HL-60/S4 (cell line): ENCODE measurements around the gene ZMYM4.

Experiments
- in situ Hi-C: fragments of 300-500 bp; cut with MboI; formaldehyde crosslinking; loops from 2 replicates; pipeline ENCODE4 v1.14.3; 2022; ENCODE audit warnings: low sequenced_read_pairs

The ZMYM4 gene

DNA sequence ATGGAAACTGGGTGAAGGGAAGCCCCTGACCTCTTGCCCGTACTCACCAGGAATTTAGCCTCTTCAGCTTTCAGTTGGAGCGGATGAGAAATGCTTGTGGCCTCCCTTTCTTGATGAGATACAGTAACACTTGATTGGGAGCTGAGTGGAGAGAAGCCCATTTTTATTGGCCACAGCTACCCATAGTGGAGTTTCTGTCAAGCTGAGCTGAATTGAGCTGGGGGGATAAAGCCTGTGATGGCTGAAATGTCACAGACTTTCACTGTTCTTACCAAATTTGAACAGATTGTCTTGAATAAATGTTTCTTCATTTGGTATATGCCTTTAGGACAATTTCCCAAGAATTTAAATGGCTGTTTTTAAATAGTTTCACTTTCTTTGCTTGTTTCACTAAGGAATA, 125.9 kb downstream of the ZMYM4 start:
- in situ Hi-C loops, result no loop called here

- in situ Hi-C loops, result no loop called here
These were observed 130.2 kb downstream of the ZMYM4 start for GRCh38 chr1:35398739-35399138.

DNA sequence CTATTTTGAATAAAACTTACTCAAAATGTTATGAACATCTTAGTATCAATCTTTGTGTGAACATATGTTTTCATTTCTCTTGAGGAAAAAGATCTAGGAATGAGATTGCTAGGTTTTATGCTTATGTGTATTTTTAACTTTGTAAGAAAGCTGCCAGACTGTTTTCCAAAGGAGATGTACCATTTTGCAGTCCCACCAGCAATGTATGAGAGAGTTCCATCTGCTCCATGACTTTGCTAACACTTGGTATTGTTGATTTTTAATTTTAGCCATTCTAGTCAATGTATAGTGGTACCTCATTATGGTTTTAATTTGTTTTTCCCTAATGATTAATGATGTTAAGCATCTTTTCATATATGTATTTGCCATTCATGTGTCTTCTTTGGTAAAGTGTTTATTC, 132.5 kb downstream of the ZMYM4 start:
- in situ Hi-C loops, result no loop called here

GRCh38 chr1:35406103-35406502, 137.6 kb downstream of the ZMYM4 start:
- in situ Hi-C loops, result no loop called here

DNA sequence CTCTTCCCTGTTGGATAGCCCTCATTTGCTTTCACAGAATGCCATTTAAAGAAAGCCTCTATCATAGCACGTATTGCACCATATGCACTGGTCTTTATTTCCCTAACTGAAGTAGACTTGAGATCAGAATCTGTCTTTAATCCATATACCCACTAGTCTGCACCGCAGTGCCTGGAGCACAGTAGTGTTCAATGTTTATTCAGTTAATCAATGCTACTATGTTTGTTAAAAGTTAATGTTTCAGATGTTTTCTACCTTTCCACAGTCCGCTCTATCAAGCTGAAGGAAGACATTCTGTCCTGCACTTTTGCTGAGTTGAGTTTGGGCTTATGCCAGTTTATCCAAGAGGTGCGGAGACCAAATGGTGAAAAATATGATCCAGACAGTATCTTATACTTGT, 139.2 kb downstream of the ZMYM4 start:
- in situ Hi-C loops, result no loop called here

DNA sequence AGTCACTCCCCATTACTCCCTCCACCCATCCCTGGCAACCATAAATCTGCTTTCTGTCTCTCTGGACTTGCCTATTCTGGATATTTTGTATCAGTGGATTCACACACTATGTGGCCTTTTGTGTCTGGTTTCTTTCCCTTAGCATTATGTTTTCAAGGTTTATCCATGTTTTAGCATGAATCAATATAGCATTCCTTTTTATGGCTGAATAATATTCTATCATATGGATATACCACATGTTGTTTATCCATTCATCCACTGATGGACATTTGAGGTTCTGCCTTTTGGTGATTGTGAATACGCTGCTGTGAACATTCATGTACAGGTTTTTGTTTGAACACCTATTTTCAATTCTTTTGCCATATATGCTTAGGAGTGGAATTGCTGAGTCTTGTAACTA, 140.4 kb downstream of the ZMYM4 start:
- in situ Hi-C loops, result no loop called here

GRCh38 chr1:35426097-35426586, 157.6 kb downstream of the ZMYM4 start:
- in situ Hi-C loops, result no loop called here

DNA sequence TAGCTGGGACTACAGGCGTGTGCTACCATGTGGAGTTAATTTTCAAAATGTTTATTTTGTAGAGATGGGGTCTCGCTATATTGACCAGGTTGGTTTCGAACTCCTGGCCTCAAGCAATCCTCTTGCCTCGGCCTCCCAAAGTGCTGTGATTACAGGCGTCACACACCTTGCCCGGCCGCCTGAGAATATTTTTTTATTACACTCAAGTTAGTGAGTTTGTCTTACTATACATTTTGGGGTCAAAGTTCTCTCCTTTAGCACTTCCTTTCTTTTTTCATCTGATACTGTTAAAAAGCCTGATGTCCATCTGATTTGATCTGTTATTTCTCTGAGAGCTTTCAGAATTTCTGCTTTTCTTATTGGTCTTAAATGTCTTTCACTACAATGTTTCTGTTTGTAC, 159.9 kb downstream of the ZMYM4 start:
- in situ Hi-C loops, result no loop called here

DNA sequence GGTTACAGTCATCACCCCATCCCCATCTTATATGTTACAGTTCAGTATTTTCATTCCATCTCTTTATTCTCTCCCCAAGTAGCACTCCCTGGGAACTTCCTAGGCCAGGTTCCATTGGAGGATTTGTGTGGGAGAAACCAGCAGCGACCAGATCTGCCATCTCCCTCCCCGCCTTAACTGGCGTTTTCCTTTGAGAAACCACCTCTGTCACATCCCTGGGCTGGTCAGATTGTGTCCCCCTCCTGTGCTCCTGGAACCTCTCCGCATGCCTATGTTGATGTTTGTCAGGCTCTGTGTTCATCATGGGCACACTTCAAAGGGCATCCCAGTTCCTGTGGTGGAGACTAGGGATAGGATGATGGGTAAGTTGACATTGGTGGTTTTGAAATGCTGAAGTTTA, 162.3 kb downstream of the ZMYM4 start:
- in situ Hi-C loops, result no loop called here

DNA sequence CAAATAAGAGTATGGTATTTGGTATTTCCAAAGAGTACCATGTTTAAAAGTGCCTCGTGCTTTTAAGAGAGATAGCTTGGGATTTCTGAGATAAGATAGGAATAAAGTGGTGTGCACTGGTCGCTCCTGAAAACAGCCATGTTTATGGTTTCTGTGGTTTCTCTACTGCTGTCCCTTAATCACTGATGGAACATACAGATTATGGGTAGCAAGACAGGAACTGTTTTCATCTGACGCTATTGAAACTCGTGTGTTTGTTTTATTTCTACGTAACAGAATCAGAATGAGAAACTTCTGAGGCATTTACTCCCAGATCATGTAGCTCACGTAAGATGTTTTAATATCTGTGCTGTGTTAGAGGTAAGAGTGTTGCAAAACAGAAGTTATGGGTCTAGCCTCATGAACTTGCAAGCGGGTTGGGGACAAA, 162.7 kb downstream of the ZMYM4 start:
- in situ Hi-C loops, result no loop called here

- in situ Hi-C loops, result no loop called here
These were observed 163.7 kb downstream of the ZMYM4 start for GRCh38 chr1:35432231-35432630.

- in situ Hi-C loops, result no loop called here
These were observed 165.2 kb downstream of the ZMYM4 start for GRCh38 chr1:35433714-35434113.

- in situ Hi-C loops, result no loop called here
These were observed 166.2 kb downstream of the ZMYM4 start for GRCh38 chr1:35434703-35435102.

DNA sequence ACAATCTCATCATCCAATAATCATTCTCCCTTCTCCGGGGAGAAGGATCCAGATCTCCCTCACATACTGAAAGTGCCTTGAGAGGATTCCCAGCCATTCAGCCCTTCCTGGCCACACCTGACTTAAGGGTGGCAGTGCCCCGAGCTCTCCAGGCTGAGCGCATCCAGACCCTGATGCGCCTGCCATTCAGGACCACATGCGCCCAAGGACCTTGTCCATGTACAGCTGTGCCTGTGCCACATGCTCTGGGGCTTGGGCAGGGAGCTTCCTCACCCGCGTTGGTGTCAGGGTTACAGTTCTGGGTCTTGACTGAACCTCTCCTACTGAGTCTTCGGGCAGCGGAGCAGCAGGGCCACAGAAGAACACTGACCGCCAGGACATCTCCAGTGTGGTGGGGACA, 167.6 kb downstream of the ZMYM4 start:
- in situ Hi-C loops, result no loop called here

GRCh38 chr1:35437200-35437599, 168.7 kb downstream of the ZMYM4 start:
- in situ Hi-C loops, result no loop called here

DNA sequence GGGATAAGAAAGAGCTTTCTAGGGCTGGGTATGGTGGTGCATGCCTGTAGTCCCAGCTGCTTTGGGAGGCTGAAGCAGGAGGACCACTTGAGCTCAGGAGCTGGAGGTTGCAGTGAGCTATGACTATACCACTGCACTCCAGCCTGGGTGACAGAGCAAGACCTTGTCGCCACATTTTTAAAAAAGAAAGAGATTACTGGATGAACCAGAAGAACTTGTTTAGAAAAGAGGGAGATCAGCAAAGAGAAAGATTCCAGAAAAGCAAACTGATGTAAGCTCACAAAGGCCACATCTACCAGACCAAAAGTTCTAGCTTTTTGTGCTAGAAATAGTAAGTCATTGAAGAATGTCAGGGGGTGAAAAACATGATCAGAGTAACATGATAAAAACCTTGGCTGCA, 171.1 kb downstream of the ZMYM4 start:
- in situ Hi-C loops, result no loop called here

GRCh38 chr1:35441926-35442579, 173.5 kb downstream of the ZMYM4 start:
- in situ Hi-C loops, result no loop called here

- in situ Hi-C loops, result no loop called here
These were observed 174.2 kb downstream of the ZMYM4 start for GRCh38 chr1:35442734-35443133.

- in situ Hi-C loops, result no loop called here
These were observed 175.4 kb downstream of the ZMYM4 start for GRCh38 chr1:35443768-35444518.

- in situ Hi-C loops, result no loop called here
These were observed 175.9 kb downstream of the ZMYM4 start for GRCh38 chr1:35444519-35444774.

GRCh38 chr1:35447278-35447677, 178.8 kb downstream of the ZMYM4 start:
- in situ Hi-C loops, result no loop called here

GRCh38 chr1:35448344-35448801, 179.9 kb downstream of the ZMYM4 start:
- in situ Hi-C loops, result no loop called here
